Suppressor macrophage (primary cell): ENCODE measurements around the gene GRB10.
"Not testable (repeated sequence)": the region's sequence is repeated elsewhere in the genome, so short reads cannot be mapped to it uniquely, and the experiment has no call there.

Source experiments
- DNase-seq, 4 experiments: peaks; one replicate each; pipeline ENCODE4 v3.0.0-alpha.2; 2020 to 2022

GRB10 gene

GRCh38 chr7:50599385-50599784 is 183.3 kb downstream of the GRB10 start:
- DNase-seq: no peak

- peak in 3 of 4 experiments; percentile 10 to 23 (median 19) for DNase-seq
Measured at GRCh38 chr7:50598460-50599343, 184.0 kb downstream of the GRB10 start.

GRCh38 chr7:50596484-50596883 is 186.2 kb downstream of the GRB10 start:
- no peak for DNase-seq

- DNase-seq: peak in 1 of 4 experiments; percentile 21
Measured at GRCh38 chr7:50595491-50596102, 187.1 kb downstream of the GRB10 start.

GRCh38 chr7:50594734-50595485 is 187.8 kb downstream of the GRB10 start:
- DNase-seq: no peak

- DNase-seq: no peak
Measured at GRCh38 chr7:50594136-50594535, 188.6 kb downstream of the GRB10 start.

- DNase-seq: no peak
Measured at GRCh38 chr7:50592940-50593339, 189.8 kb downstream of the GRB10 start.

GRCh38 chr7:50591480-50592438 is 190.9 kb downstream of the GRB10 start:
- DNase-seq: no peak

- DNase-seq: no peak
Measured at GRCh38 chr7:50591098-50591479, 191.6 kb downstream of the GRB10 start.

GRCh38 chr7:50590535-50590934 is 192.2 kb downstream of the GRB10 start:
- DNase-seq: no peak

- no peak for DNase-seq
Measured at GRCh38 chr7:50589364-50589763, 193.3 kb downstream of the GRB10 start.

- DNase-seq: no peak
Measured at GRCh38 chr7:50588937-50589336, 193.8 kb downstream of the GRB10 start.

- no peak for DNase-seq
Measured at GRCh38 chr7:50587737-50588136, 195.0 kb downstream of the GRB10 start.

GRCh38 chr7:50584793-50585408 is 197.8 kb downstream of the GRB10 start:
- DNase-seq: no peak

GRCh38 chr7:50584386-50584785 is 198.3 kb downstream of the GRB10 start:
- DNase-seq: no peak

GRCh38 chr7:50583295-50583694 is 199.4 kb downstream of the GRB10 start:
- not testable (repeated sequence) for DNase-seq

- not testable (repeated sequence) for DNase-seq
Measured at GRCh38 chr7:50582271-50582670, 200.4 kb downstream of the GRB10 start.

GRCh38 chr7:50580666-50581065 is 202.0 kb downstream of the GRB10 start:
- DNase-seq: not testable (repeated sequence)

GRCh38 chr7:50580057-50580456 is 202.6 kb downstream of the GRB10 start:
- no peak for DNase-seq

- DNase-seq: not testable (repeated sequence)
Measured at GRCh38 chr7:50578105-50578504, 204.6 kb downstream of the GRB10 start.

- no peak for DNase-seq
Measured at GRCh38 chr7:50577569-50577968, 205.1 kb downstream of the GRB10 start.

GRCh38 chr7:50576388-50576787 is 206.3 kb downstream of the GRB10 start:
- DNase-seq: not testable (repeated sequence)
